Tibial nerve (tissue), 4 donors: ENCODE data around the gene ORM1.

Source experiments
- EP300 ChIP-seq, 2 donors: sonication (generic); formaldehyde crosslinking; IDR thresholded peaks; one replicate each; pipeline ENCODE4 v1.6.1; 2017; ENCODE audit warnings: antibody characterized with exemption in 2 of 2, mild to moderate bottlenecking in 1 of 2
- TF ChIP-seq, protein P1 (sequence below), 5 experiments: fragments of 200-600 bp in 3 of 5; fragments of 450-650 bp in 2 of 5; sonication (generic) in 3 of 5; IDR thresholded peaks; one replicate each; pipeline ENCODE4 v1.5.1; 2016 to 2019; ENCODE audit warnings: antibody characterized with exemption in 5 of 5, mild to moderate bottlenecking in 3 of 5, moderate library complexity in 2 of 5

GRCh38 chr9:114373960-114374730 lies 51.2 kb downstream of the ORM1 start:
- TF ChIP-seq, protein P1, sequence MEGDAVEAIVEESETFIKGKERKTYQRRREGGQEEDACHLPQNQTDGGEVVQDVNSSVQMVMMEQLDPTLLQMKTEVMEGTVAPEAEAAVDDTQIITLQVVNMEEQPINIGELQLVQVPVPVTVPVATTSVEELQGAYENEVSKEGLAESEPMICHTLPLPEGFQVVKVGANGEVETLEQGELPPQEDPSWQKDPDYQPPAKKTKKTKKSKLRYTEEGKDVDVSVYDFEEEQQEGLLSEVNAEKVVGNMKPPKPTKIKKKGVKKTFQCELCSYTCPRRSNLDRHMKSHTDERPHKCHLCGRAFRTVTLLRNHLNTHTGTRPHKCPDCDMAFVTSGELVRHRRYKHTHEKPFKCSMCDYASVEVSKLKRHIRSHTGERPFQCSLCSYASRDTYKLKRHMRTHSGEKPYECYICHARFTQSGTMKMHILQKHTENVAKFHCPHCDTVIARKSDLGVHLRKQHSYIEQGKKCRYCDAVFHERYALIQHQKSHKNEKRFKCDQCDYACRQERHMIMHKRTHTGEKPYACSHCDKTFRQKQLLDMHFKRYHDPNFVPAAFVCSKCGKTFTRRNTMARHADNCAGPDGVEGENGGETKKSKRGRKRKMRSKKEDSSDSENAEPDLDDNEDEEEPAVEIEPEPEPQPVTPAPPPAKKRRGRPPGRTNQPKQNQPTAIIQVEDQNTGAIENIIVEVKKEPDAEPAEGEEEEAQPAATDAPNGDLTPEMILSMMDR (IDR thresholded peaks at IDR 0.05) = no peak
- no peak for TF ChIP-seq EP300 (IDR thresholded peaks at IDR 0.05)
